ENCODE data around the gene ZFHX3.

Gene ZFHX3

DNA sequence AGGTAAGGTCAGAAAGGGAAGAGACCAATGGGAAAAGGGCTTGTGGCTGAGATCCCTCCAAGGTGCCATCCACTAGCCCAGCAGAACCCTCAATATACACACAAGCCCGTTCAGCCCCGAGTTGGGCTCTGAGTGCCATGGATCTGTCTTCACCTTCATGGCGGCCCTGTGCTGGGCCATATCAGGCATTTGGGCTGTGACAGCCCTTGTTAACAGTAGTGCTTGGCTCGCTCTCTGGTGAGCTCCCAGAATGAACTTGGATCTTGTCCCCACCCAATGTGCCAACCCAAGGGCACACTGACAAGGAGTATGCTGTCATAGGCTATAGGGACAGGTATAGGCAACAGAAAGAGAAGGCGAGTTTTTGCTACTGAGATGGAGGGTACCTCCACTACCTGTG is 182.7 kb downstream of the ZFHX3 start:
- Histone ChIP-seq H3K27ac (no peak overlapping the region), H3K4me1 (ENCODE audit: control insufficient read depth in 1 of 2, insufficient read depth in 1 of 2, low read depth in 1 of 2, low read length in 1 of 2) (no peaks in the 10 kb centered on the region), H3K27me3 (no peaks in the 10 kb centered on the region), H3K4me3 (ENCODE audit: low read depth in 1 of 2, low read length in 1 of 2) (no peak overlapping the region), H3K36me3 (no peaks in the 10 kb centered on the region), H3K9me3 (no peaks in the 10 kb centered on the region)
- TF ChIP-seq, protein P1, sequence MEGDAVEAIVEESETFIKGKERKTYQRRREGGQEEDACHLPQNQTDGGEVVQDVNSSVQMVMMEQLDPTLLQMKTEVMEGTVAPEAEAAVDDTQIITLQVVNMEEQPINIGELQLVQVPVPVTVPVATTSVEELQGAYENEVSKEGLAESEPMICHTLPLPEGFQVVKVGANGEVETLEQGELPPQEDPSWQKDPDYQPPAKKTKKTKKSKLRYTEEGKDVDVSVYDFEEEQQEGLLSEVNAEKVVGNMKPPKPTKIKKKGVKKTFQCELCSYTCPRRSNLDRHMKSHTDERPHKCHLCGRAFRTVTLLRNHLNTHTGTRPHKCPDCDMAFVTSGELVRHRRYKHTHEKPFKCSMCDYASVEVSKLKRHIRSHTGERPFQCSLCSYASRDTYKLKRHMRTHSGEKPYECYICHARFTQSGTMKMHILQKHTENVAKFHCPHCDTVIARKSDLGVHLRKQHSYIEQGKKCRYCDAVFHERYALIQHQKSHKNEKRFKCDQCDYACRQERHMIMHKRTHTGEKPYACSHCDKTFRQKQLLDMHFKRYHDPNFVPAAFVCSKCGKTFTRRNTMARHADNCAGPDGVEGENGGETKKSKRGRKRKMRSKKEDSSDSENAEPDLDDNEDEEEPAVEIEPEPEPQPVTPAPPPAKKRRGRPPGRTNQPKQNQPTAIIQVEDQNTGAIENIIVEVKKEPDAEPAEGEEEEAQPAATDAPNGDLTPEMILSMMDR (IDR thresholded peaks at IDR 0.05): no peak

DNA sequence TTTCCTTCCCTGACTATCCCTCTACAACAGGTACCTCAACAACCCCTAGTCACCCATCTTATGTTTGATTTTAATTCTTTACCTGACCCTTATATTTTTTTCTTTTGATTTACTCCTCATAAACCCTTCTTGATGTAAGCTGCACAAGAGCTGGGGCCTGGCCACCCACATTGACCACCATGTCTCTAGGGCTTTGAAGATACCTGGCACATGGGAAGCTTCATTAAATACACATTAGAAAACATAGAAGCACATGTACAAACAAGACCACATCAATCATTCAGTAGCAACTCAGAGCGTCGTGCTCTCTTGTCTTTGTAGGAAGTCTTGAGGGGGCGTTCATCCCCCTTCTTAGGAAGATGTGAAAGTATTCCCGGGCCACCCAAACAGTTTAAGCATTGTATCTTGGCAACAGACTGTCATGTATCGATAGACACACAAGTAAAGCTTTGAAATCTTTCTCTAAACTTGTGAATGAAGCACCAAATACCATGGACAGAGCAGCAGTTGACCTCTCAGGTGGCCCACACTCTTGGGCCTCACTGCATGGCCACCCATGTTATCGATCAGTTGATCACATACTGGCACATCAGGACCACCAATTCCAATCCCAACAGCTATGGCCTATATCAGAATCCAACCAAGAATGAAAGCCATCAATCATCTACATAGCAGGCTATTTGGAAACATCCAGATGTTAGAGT is 183.6 kb downstream of the ZFHX3 start:
- Histone ChIP-seq H3K27ac (no peak overlapping the region), H3K27me3 (no peaks in the 10 kb centered on the region), H3K4me3 (ENCODE audit: low read depth in 1 of 2, low read length in 1 of 2) (no peak overlapping the region), H3K9me3 (no peaks in the 10 kb centered on the region), H3K4me1 (ENCODE audit: control insufficient read depth in 1 of 2, insufficient read depth in 1 of 2, low read depth in 1 of 2, low read length in 1 of 2) (no peaks in the 10 kb centered on the region), H3K36me3 (no peaks in the 10 kb centered on the region)
- TF ChIP-seq, protein P1 (IDR thresholded peaks at IDR 0.05): no peak

DNA sequence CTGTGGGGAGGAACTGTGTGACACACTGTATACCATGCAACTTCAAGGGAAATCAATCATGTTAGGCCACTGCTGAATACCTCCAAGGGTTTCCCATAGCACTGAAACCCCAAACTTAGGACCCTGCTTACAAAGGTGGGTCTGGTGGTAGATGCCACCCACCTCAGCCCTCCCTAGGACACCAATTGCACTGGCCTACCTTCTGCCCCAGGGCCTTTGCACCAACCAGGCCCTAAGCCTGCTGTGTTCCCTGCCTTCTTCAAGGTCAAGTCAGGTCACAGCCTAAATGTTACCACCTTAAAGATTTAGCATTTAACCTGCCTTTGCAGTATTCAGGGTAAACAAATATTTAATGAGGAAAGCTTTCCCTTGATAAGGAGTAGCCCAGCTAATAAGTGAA is 185.8 kb downstream of the ZFHX3 start:
- TF ChIP-seq, protein P1 (IDR thresholded peaks at IDR 0.05): no peak

DNA sequence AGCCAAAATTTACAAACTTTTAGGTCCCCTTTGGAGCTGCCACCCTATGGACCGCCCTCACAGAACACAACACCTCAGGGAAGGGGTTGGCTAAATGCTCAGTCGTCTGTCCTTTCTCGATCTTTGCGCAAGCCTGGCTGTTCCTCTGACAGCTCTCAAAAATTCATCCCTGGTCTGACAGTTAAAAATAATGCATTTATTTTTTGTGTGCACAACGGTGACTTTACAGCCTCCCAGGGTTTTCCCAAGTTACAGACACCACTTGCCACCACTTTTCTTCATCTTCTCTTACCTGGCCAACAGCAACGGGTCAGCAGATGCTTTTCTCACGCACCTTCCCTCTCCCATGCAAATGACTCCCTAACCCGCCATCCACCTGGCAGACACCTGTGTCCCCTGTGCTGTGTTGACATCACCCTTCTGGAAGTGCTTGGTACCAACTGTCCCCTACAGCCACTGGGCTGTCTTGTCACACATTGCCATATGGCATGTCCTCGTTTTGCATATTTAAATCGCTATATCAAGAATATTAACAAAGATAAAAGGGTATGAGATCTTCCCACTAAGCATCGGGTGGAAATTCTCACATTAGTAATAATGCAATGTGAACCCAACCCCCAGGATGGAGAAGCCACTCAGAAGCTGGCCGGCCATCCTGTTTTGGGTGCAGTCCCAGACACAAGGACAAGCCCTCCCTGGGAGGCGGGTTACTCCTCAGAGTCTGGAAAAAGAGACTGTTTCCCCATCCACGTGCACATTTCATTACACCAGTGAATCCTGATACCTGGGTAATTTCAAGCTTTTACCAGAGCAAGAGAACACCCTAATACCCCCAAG is 187.0 kb downstream of the ZFHX3 start:
- Histone ChIP-seq H3K4me3 (ENCODE audit: low read depth in 1 of 2, low read length in 1 of 2) (no peak overlapping the region), H3K27me3 (no peaks in the 10 kb centered on the region), H3K4me1 (ENCODE audit: control insufficient read depth in 1 of 2, insufficient read depth in 1 of 2, low read depth in 1 of 2, low read length in 1 of 2) (no peaks in the 10 kb centered on the region), H3K9me3 (no peaks in the 10 kb centered on the region), H3K36me3 (no peaks in the 10 kb centered on the region), H3K27ac (no peak overlapping the region)
- TF ChIP-seq, protein P1 (IDR thresholded peaks at IDR 0.05): no peak

More for the DNA sequence above, 185.8 kb downstream of the ZFHX3 start:
- Histone ChIP-seq H3K4me3 (ENCODE audit: low read depth in 1 of 2, low read length in 1 of 2) (no peak overlapping the region), H3K27ac (no peak overlapping the region), H3K36me3 (no peaks in the 10 kb centered on the region), H3K4me1 (ENCODE audit: control insufficient read depth in 1 of 2, insufficient read depth in 1 of 2, low read depth in 1 of 2, low read length in 1 of 2) (no peaks in the 10 kb centered on the region), H3K27me3 (no peaks in the 10 kb centered on the region), H3K9me3 (no peaks in the 10 kb centered on the region)

DNA sequence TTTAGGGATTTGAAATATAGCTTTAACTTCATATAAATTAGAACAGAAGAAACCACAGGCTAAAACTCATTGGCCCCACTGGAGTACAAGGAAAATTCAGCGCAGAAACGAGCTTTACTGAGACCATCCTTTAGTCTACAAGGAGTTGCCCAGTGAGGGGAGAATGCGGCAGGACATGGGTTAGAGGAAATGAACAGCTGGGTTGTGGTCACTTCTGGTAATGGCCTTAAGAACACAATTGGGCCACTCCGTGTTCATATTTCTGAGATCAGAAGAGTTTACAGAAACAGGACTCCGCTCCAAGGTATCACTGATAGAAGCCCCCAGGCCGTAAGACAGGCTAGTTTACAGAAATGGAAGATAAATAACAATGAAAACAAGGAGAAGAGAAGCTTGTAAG is 188.3 kb downstream of the ZFHX3 start:
- Histone ChIP-seq H3K27ac (no peak overlapping the region), H3K36me3 (no peaks in the 10 kb centered on the region), H3K9me3 (no peaks in the 10 kb centered on the region), H3K27me3 (no peaks in the 10 kb centered on the region), H3K4me1 (ENCODE audit: control insufficient read depth in 1 of 2, insufficient read depth in 1 of 2, low read depth in 1 of 2, low read length in 1 of 2) (peaks cover 0 to 1% of the 10 kb centered on the region in 2 experiments), H3K4me3 (ENCODE audit: low read depth in 1 of 2, low read length in 1 of 2) (no peak overlapping the region)
- TF ChIP-seq, protein P1 (IDR thresholded peaks at IDR 0.05): no peak
